Measurements from ENCODE around the gene PLOD1. TPM values are rescaled to one million over a fixed set of nuclear protein-coding genes. Genes with fewer than 3 reads are reported as not detected.

PLOD1 gene
- total RNA-seq, 1 donor from 2014 or later: 113 TPM

DNA sequence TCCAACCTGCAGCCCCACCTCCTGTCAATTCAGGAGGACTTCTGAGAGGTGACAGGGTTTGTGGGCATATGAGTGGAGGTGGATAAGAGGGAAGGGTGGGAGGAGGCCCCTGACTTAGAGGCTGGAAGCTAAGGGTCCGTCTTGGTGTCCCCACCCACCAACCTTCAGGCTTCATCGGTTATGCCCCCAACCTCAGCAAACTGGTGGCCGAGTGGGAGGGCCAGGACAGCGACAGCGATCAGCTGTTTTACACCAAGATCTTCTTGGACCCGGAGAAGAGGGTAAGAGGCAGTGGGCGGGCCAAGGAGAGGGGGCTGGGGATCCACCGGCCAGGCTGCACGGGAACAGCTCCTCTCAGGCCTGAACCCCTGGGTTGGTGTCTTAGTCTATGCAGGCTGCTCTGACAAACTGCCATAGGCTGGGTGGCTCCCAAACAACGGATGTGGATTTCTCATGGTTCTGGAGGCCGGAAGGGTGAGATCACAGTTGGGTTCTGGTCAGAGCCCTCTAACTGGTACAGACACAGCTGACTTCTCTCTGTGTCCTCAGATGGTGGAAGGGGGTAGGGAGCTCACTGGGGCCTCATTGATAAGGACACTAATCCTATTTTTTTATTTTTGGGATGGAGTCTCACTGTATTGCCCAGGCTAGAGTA is 18.1 kb downstream of the PLOD1 start:
- no peak overlapping the region for H3K27ac Mint-ChIP-seq (ENCODE audit: unreplicated experiment)
- DNase-seq: no peak
- no peak for TF ChIP-seq CTCF (IDR thresholded peaks at IDR 0.05; ENCODE audit: partially characterized antibody, unreplicated experiment)
- H3K36me3 Mint-ChIP-seq (ENCODE audit: unreplicated experiment): peaks cover 9% of the 10 kb centered on the region
- no peak overlapping the region for H3K4me3 Mint-ChIP-seq (ENCODE audit: unreplicated experiment)
- peaks cover 10% of the 10 kb centered on the region for H3K4me1 Mint-ChIP-seq (ENCODE audit: low read depth, unreplicated experiment)
- H3K9me3 Mint-ChIP-seq (ENCODE audit: unreplicated experiment): no peaks in the 10 kb centered on the region
- H3K27me3 Mint-ChIP-seq (ENCODE audit: unreplicated experiment): no peaks in the 10 kb centered on the region

GRCh38 chr1:11955221-11955620 is 20.7 kb downstream of the PLOD1 start:
- Mint-ChIP-seq H3K27me3 (ENCODE audit: unreplicated experiment) (no peaks in the 10 kb centered on the region), H3K4me3 (ENCODE audit: unreplicated experiment) (no peak overlapping the region), H3K36me3 (ENCODE audit: unreplicated experiment) (peaks cover 5% of the 10 kb centered on the region), H3K27ac (ENCODE audit: unreplicated experiment) (no peak overlapping the region), H3K9me3 (ENCODE audit: unreplicated experiment) (no peaks in the 10 kb centered on the region), H3K4me1 (ENCODE audit: low read depth, unreplicated experiment) (peaks cover 10% of the 10 kb centered on the region)
- DNase-seq: no peak
- no peak for TF ChIP-seq CTCF (IDR thresholded peaks at IDR 0.05; ENCODE audit: partially characterized antibody, unreplicated experiment)

DNA sequence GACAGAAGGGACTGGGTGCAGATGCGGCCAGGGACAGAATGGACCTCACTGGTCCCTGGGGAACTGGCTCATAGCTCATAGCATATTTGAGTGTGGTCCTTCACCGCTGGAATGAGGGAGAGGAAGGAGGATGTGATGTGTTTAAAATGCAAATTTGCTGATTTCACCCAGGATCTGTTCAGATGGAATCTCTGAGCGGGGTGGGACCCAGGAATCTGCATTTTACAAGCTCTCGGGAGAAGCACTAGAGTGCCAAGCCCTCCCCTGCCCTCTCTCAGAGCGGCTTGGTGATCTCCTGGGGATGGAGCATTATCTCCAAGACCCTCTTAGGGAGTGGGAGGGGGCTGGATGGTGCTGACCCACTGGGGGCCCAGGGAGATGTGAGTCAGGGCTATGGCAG is 22.9 kb downstream of the PLOD1 start:
- no peak for DNase-seq
- Mint-ChIP-seq H3K9me3 (ENCODE audit: unreplicated experiment) (no peaks in the 10 kb centered on the region), H3K27ac (ENCODE audit: unreplicated experiment) (no peak overlapping the region), H3K27me3 (ENCODE audit: unreplicated experiment) (no peaks in the 10 kb centered on the region), H3K36me3 (ENCODE audit: unreplicated experiment) (peaks cover 5% of the 10 kb centered on the region), H3K4me3 (ENCODE audit: unreplicated experiment) (no peak overlapping the region), H3K4me1 (ENCODE audit: low read depth, unreplicated experiment) (peaks cover 10% of the 10 kb centered on the region)
- no peak for TF ChIP-seq CTCF (IDR thresholded peaks at IDR 0.05; ENCODE audit: partially characterized antibody, unreplicated experiment)

GRCh38 chr1:11957897-11958296 is 23.4 kb downstream of the PLOD1 start:
- no peak overlapping the region for H3K27ac Mint-ChIP-seq (ENCODE audit: unreplicated experiment)
- peaks cover 5% of the 10 kb centered on the region for H3K36me3 Mint-ChIP-seq (ENCODE audit: unreplicated experiment)
- H3K4me1 Mint-ChIP-seq (ENCODE audit: low read depth, unreplicated experiment): peaks cover 10% of the 10 kb centered on the region
- no peak for TF ChIP-seq CTCF (IDR thresholded peaks at IDR 0.05; ENCODE audit: partially characterized antibody, unreplicated experiment)
- no peak overlapping the region for H3K4me3 Mint-ChIP-seq (ENCODE audit: unreplicated experiment)
- H3K9me3 Mint-ChIP-seq (ENCODE audit: unreplicated experiment): no peaks in the 10 kb centered on the region
- H3K27me3 Mint-ChIP-seq (ENCODE audit: unreplicated experiment): no peaks in the 10 kb centered on the region
- no peak for DNase-seq

- H3K36me3 Mint-ChIP-seq (ENCODE audit: unreplicated experiment): peaks cover 5% of the 10 kb centered on the region
- H3K27me3 Mint-ChIP-seq (ENCODE audit: unreplicated experiment): no peaks in the 10 kb centered on the region
- no peak for TF ChIP-seq CTCF (IDR thresholded peaks at IDR 0.05; ENCODE audit: partially characterized antibody, unreplicated experiment)
- H3K4me3 Mint-ChIP-seq (ENCODE audit: unreplicated experiment): no peak overlapping the region
- H3K9me3 Mint-ChIP-seq (ENCODE audit: unreplicated experiment): no peaks in the 10 kb centered on the region
- H3K27ac Mint-ChIP-seq (ENCODE audit: unreplicated experiment): no peak overlapping the region
- peaks cover 11% of the 10 kb centered on the region for H3K4me1 Mint-ChIP-seq (ENCODE audit: low read depth, unreplicated experiment)
- no peak for DNase-seq
Observed at GRCh38 chr1:11960276-11960675, 25.8 kb downstream of the PLOD1 start.

All from glutamatergic neuron (in vitro differentiated cells).